HCT116 (cell line): ENCODE measurements around the gene ACVR1. TPM values are rescaled to one million over a fixed set of nuclear protein-coding genes. Genes with fewer than 3 reads are reported as not detected.

Experiments used
- ATAC-seq: fragments of 200-7000 bp; cut with Tn5 transposase; 2 replicates; pipeline ENCODE4 v1.9.1; 2020; ENCODE audit warnings: mild to moderate bottlenecking, moderate library complexity
- BruUV-seq: library from RNA; stranded (reverse); fragments of 400-500 nt; replicated peaks from 2 replicates; lab custom pipeline; 2021; lab: Mats Ljungman, UMichigan
- CTCF ChIA-PET: fragments of 300-600 bp; sonication (Branson Sonifier 250); formaldehyde crosslinking; loops from one replicate; lab custom pipeline; 2021; ENCODE audit warnings: antibody characterized with exemption; lab: Charles Lee
- POLR2A ChIA-PET: fragments of 300-600, 350-600 bp; sonication (Branson Sonifier 250); formaldehyde crosslinking; loops from one replicate; lab custom pipeline; 2021; ENCODE audit warnings: antibody characterized with exemption; lab: Charles Lee
- RAD21 ChIA-PET, 2 experiments: fragments of 300-600 bp; sonication (Branson Sonifier 250); formaldehyde crosslinking; loops; one replicate each; lab custom pipeline; 2023; ENCODE audit warnings: low total read pairs in 2 of 2; ENCODE audit not compliant: uncharacterized antibody in 2 of 2, unreplicated experiment in 2 of 2, low non-redundant PET in 1 of 2; lab: Charles Lee
- DNase-seq: peaks from one replicate; pipeline ENCODE4 v3.0.0-alpha.2; 2010; ENCODE audit warnings: low read depth, low spot score
- H2AFZ ChIP-seq: fragments of 200-600 bp; shearing (Covaris generic), sonication (generic); 2 replicates; pipeline ENCODE4 v1.6.1; 2017; ENCODE audit warnings: low read depth, mixed run types, mixed read lengths, antibody characterized with exemption, low read length; ENCODE audit not compliant: poor library complexity, severe bottlenecking
- H3K27ac ChIP-seq: 2 replicates; pipeline ENCODE4 v1.5.1; 2012; ENCODE audit warnings: low read depth, low read length
- H3K27me3 ChIP-seq: fragments of 200-600 bp; sonication (generic); 2 replicates; pipeline ENCODE4 v1.6.1; 2016; ENCODE audit warnings: mixed run types, low read length, mixed read lengths; ENCODE audit not compliant: insufficient read depth
- H3K36me3 ChIP-seq, 2 experiments: fragments of 200-500 bp in 1 of 2; fragments of 200-600 bp in 1 of 2; sonication (Bioruptor generic) in 1 of 2; sonication (generic) in 1 of 2; 2 replicates each; pipeline versions ENCODE4 v1.5.1 to v1.6.1; 2014 to 2016; ENCODE audit warnings: low read length in 2 of 2, inconsistent platforms in 1 of 2, mixed read lengths in 1 of 2, mixed run types in 1 of 2; ENCODE audit not compliant: insufficient read depth in 2 of 2, control insufficient read depth in 1 of 2
- H3K4me1 ChIP-seq, 2 experiments: fragments of 200-600 bp in 1 of 2; sonication (generic) in 1 of 2; 2 replicates each; pipeline versions ENCODE4 v1.5.1 to v1.6.1; 2012 to 2017; ENCODE audit warnings: low read length in 2 of 2, inconsistent platforms in 1 of 2, mild to moderate bottlenecking in 1 of 2, mixed read lengths in 1 of 2, mixed run types in 1 of 2, moderate library complexity in 1 of 2; ENCODE audit not compliant: insufficient read depth in 2 of 2, control insufficient read depth in 1 of 2
- H3K4me2 ChIP-seq: fragments of 200-600 bp; sonication (generic); 2 replicates; pipeline ENCODE4 v1.6.1; 2017; ENCODE audit warnings: mixed run types, low read length, mixed read lengths
- H3K4me3 ChIP-seq, 2 experiments: fragments of 200-600 bp in 1 of 2; sonication (generic) in 1 of 2; replicated peaks in 1 of 2; 2 replicates each; pipeline ENCODE4 v1.5.1; 2011 to 2016; ENCODE audit warnings: low read length in 2 of 2, control low read depth in 1 of 2, low read depth in 1 of 2, mild to moderate bottlenecking in 1 of 2, mixed read lengths in 1 of 2, mixed run types in 1 of 2
- H3K79me2 ChIP-seq: fragments of 200-600 bp; sonication (generic); 2 replicates; pipeline ENCODE4 v1.6.1; 2017; ENCODE audit warnings: mild to moderate bottlenecking, mixed run types, low read length, moderate library complexity, mixed read lengths; ENCODE audit not compliant: insufficient read depth
- H3K9ac ChIP-seq: fragments of 200-600 bp; sonication (generic); 2 replicates; pipeline ENCODE4 v1.6.1; 2016; ENCODE audit warnings: low read length, mixed read lengths
- H3K9me2 ChIP-seq: fragments of 200-600 bp; sonication (generic), shearing (Covaris generic); 2 replicates; pipeline ENCODE4 v1.6.1; 2017; ENCODE audit warnings: mixed run types, mild to moderate bottlenecking, moderate library complexity; ENCODE audit not compliant: insufficient read depth
- H3K9me3 ChIP-seq, 2 experiments: fragments of 200-500 bp in 1 of 2; fragments of 200-600 bp in 1 of 2; sonication (Bioruptor generic) in 1 of 2; sonication (generic) in 1 of 2; 2 replicates each; pipeline ENCODE4 v1.6.1; 2014 to 2017; ENCODE audit warnings: low read length in 2 of 2, mixed read lengths in 2 of 2, inconsistent platforms in 1 of 2, low read depth in 1 of 2, mild to moderate bottlenecking in 1 of 2, mixed run types in 1 of 2, moderate library complexity in 1 of 2; ENCODE audit not compliant: control insufficient read depth in 1 of 2, insufficient read depth in 1 of 2
- H4K20me1 ChIP-seq: fragments of 200-600 bp; sonication (generic), shearing (Covaris generic); 2 replicates; pipeline ENCODE4 v1.6.1; 2017; ENCODE audit warnings: mixed run types, mild to moderate bottlenecking, moderate library complexity; ENCODE audit not compliant: insufficient read depth
- ELF1 ChIP-seq: IDR thresholded peaks from 2 replicates; pipeline ENCODE4 v1.6.1; 2012; ENCODE audit warnings: low read depth, borderline replicate concordance
- EZH2 ChIP-seq: fragments of 200-600 bp; sonication (generic); IDR thresholded peaks from 2 replicates; pipeline ENCODE4 v1.6.1; 2017; ENCODE audit warnings: antibody characterized with exemption, mixed run types
- EZH2phosphoT487 ChIP-seq: fragments of 200-600 bp; IDR thresholded peaks from 2 replicates; pipeline ENCODE4 v1.6.1; 2018; ENCODE audit warnings: antibody characterized with exemption, borderline replicate concordance
- POLR2AphosphoS5 ChIP-seq: IDR thresholded peaks from 2 replicates; pipeline ENCODE4 v1.6.1; 2011; ENCODE audit warnings: mild to moderate bottlenecking, low read depth, low read length, moderate library complexity
- SRF ChIP-seq: IDR thresholded peaks from 2 replicates; pipeline ENCODE4 v1.6.1; 2012; ENCODE audit warnings: low read depth
- YY1 ChIP-seq: IDR thresholded peaks from 2 replicates; pipeline ENCODE4 v1.6.1; 2011; ENCODE audit warnings: low read length, low read depth, moderate library complexity, mild to moderate bottlenecking; ENCODE audit not compliant: insufficient replicate concordance; ENCODE audit errors: extremely low read depth
- ZNF274 ChIP-seq: fragments of 200-500 bp; sonication (Bioruptor generic); IDR thresholded peaks from 2 replicates; pipeline ENCODE4 v1.6.1; 2014; ENCODE audit warnings: mild to moderate bottlenecking, low read depth, low read length, inconsistent platforms
- intact Hi-C: fragments of 100-400 bp; cut with micrococcal nuclease; formaldehyde crosslinking; loops from 2 replicates; pipeline ENCODE4 v1.10.0; 2022
- total RNA-seq: library from RNA; stranded (reverse); gene quantifications from one replicate; pipeline ENCODE4 v1.2.1, GENCODE V29; 2021; ENCODE audit not compliant: unreplicated experiment
- TF ChIP-seq, protein P1 (sequence below), 3 experiments: fragments of 200-600 bp in 1 of 3; sonication (generic) in 1 of 3; IDR thresholded peaks in 2 of 3; conservative IDR thresholded peaks in 1 of 3; 2 replicates each; pipeline ENCODE4 v1.5.1; 2012 to 2017; ENCODE audit warnings: low read depth in 2 of 3, low read length in 2 of 3, antibody characterized with exemption in 1 of 3, borderline replicate concordance in 1 of 3, control low read depth in 1 of 3, mild to moderate bottlenecking in 1 of 3, mixed read lengths in 1 of 3, mixed run types in 1 of 3, moderate library complexity in 1 of 3; ENCODE audit not compliant: insufficient read depth in 1 of 3
- TF ChIP-seq, protein P2 (sequence below): IDR thresholded peaks from 2 replicates; pipeline ENCODE4 v1.6.1; 2012
- TF ChIP-seq, protein P3 (sequence below): IDR thresholded peaks from 2 replicates; pipeline ENCODE4 v1.6.1; 2011; ENCODE audit warnings: mild to moderate bottlenecking, low read length, moderate library complexity; ENCODE audit not compliant: insufficient replicate concordance; ENCODE audit errors: extremely low read depth
- TF ChIP-seq, protein P4 (sequence below): IDR thresholded peaks from 2 replicates; pipeline ENCODE4 v1.6.1; 2012

Gene ACVR1
- total RNA-seq, 1 experiment from 2014 or later, result 16.9 TPM

- Histone ChIP-seq H2AFZ (no peak overlapping the region), H3K9ac (no peak overlapping the region), H3K27ac (no peak overlapping the region), H3K4me2 (no peak overlapping the region), H3K79me2 (no peaks in the 10 kb centered on the region), H3K9me2 (no peaks in the 10 kb centered on the region), H3K27me3 (no peaks in the 10 kb centered on the region), H3K9me3 (no peaks in the 10 kb centered on the region), H4K20me1 (no peaks in the 10 kb centered on the region), H3K4me3 (no peak overlapping the region), H3K4me1 (no peaks in the 10 kb centered on the region), H3K36me3 (no peaks in the 10 kb centered on the region)
- TF ChIP-seq, protein P1, sequence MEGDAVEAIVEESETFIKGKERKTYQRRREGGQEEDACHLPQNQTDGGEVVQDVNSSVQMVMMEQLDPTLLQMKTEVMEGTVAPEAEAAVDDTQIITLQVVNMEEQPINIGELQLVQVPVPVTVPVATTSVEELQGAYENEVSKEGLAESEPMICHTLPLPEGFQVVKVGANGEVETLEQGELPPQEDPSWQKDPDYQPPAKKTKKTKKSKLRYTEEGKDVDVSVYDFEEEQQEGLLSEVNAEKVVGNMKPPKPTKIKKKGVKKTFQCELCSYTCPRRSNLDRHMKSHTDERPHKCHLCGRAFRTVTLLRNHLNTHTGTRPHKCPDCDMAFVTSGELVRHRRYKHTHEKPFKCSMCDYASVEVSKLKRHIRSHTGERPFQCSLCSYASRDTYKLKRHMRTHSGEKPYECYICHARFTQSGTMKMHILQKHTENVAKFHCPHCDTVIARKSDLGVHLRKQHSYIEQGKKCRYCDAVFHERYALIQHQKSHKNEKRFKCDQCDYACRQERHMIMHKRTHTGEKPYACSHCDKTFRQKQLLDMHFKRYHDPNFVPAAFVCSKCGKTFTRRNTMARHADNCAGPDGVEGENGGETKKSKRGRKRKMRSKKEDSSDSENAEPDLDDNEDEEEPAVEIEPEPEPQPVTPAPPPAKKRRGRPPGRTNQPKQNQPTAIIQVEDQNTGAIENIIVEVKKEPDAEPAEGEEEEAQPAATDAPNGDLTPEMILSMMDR (IDR thresholded peaks at IDR 0.05 in 2 of 3, conservative IDR thresholded peaks at IDR 0.05 in 1 of 3; ENCODE audit: borderline replicate concordance in 1 of 3, insufficient read depth in 1 of 3, low read depth in 2 of 3, low read length in 2 of 3), result no peak
- no peak for TF ChIP-seq ELF1
- ChIA-PET CTCF (no interaction called here), RAD21 (no interaction called here), POLR2A (no interaction called here)
- ATAC-seq, result no peak
- BruUV-seq, result no TSS peak
- no peak for DNase-seq
- intact Hi-C loops, result no loop called here
Observed at GRCh38 chr2:157790780-157791179, 85.3 kb downstream of the ACVR1 start.

DNA sequence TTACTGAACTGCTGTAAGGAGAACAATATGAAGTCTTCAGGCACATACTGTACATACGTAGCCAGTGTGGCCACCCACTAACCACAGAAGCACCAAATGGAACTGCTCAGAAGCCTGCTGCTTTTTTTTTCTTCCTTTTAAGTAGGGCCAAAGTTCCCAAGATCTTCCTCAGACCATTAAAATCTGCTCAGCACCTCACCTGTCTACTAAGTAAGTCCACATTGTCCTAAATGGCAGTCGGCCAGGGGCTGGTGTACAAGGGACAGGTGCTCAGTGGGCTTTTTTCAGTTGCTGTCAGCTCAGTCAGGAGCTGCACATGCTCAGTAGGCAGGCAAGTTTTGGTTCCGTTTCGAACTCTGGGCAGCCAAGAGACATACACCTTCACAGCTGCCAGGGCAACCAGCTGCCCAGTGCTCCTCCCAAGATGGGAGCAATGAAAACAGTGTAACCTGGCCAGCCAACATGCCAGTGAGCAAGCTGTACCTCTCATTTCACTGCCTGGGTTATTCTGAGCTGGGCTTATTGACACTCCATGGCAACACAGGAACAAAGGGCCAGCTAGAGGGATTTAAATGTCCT is 86.1 kb downstream of the ACVR1 start:
- no peak overlapping the region for H2AFZ ChIP-seq
- ChIA-PET CTCF (no interaction called here), POLR2A (no interaction called here), RAD21 (no interaction called here)
- H3K9me3 ChIP-seq, result no peaks in the 10 kb centered on the region
- no peak overlapping the region for H3K9ac ChIP-seq
- no peak for ATAC-seq
- H3K36me3 ChIP-seq, result no peaks in the 10 kb centered on the region
- no peak overlapping the region for H3K27ac ChIP-seq
- H3K4me3 ChIP-seq, result no peak overlapping the region
- H4K20me1 ChIP-seq, result no peaks in the 10 kb centered on the region
- no peaks in the 10 kb centered on the region for H3K9me2 ChIP-seq
- no peak for DNase-seq
- BruUV-seq, result no TSS peak
- H3K4me2 ChIP-seq, result no peak overlapping the region
- no peaks in the 10 kb centered on the region; a peak in 1 of 4 replicates for H3K4me1 ChIP-seq
- intact Hi-C loops, result no loop called here
- no peaks in the 10 kb centered on the region for H3K27me3 ChIP-seq
- TF ChIP-seq, protein P2, sequence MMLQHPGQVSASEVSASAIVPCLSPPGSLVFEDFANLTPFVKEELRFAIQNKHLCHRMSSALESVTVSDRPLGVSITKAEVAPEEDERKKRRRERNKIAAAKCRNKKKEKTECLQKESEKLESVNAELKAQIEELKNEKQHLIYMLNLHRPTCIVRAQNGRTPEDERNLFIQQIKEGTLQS, result no peak
- TF ChIP-seq POLR2AphosphoS5 (no peak), SRF (no peak), ELF1 (no peak), EZH2phosphoT487 (no peak), EZH2 (no peak), ZNF274 (no peak), YY1 (no peak)
- TF ChIP-seq, protein P3, sequence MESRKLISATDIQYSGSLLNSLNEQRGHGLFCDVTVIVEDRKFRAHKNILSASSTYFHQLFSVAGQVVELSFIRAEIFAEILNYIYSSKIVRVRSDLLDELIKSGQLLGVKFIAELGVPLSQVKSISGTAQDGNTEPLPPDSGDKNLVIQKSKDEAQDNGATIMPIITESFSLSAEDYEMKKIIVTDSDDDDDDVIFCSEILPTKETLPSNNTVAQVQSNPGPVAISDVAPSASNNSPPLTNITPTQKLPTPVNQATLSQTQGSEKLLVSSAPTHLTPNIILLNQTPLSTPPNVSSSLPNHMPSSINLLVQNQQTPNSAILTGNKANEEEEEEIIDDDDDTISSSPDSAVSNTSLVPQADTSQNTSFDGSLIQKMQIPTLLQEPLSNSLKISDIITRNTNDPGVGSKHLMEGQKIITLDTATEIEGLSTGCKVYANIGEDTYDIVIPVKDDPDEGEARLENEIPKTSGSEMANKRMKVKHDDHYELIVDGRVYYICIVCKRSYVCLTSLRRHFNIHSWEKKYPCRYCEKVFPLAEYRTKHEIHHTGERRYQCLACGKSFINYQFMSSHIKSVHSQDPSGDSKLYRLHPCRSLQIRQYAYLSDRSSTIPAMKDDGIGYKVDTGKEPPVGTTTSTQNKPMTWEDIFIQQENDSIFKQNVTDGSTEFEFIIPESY, result no peak
- TF ChIP-seq, protein P4, sequence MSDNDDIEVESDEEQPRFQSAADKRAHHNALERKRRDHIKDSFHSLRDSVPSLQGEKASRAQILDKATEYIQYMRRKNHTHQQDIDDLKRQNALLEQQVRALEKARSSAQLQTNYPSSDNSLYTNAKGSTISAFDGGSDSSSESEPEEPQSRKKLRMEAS, result no peak
- no peaks in the 10 kb centered on the region for H3K79me2 ChIP-seq
